GM18508 (cell line): ENCODE results near the gene GALNT17.
"Not testable (repeated sequence)": the region's sequence is repeated elsewhere in the genome, so short reads cannot be mapped to it uniquely, and the experiment has no call there.

Experiments used
- ATAC-seq: cut with Tn5 transposase; IDR thresholded peaks from one replicate; pipeline ENCODE4 v1.9.1; 2021; ENCODE audit warnings: moderate number of reproducible peaks; ENCODE audit not compliant: insufficient read depth, unreplicated experiment

The GALNT17 gene

GRCh38 chr7:71595176-71595575 lies 463.2 kb downstream of the GALNT17 start:
- no peak for ATAC-seq

DNA sequence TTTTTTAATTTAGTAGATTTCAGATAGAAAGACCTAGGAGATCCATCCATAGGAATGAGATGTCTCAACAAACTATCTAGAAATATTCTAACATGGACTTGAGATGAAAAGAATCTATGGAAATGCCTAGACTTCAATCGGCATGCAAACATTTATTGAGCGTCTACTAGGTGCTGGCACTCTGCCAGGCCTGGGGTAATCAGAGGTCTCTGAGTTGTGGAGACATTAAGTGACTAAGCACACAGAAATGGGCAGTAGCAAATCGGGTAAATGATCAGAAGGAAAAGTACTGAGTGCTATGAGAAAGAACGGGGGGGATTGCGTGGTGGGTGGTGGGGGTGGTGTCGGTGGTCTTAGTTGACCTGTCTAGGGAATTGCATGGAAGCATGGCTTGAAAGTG lies 466.6 kb downstream of the GALNT17 start:
- no peak for ATAC-seq

DNA sequence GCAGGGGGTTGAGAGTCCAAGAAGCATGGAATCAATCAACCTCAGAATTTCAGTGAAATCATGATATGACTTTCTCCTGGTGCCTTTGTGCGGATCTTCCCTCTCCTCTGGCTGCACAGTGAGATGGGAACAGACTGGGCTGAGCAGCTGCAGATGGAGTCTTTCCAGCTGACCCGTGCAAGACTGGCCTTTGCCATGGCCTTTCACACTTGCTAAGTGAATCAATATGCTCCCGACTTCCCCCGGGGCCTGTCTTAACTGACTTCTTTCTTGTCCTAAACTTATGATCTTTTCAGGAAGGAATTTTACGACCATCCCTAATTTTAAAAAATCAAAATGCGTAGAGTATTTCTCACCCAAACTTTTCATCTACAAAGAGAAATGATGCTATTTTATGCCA lies 469.9 kb downstream of the GALNT17 start:
- ATAC-seq, result no peak

- ATAC-seq, result no peak
Measured at GRCh38 chr7:71604818-71605414, 473.0 kb downstream of the GALNT17 start.

DNA sequence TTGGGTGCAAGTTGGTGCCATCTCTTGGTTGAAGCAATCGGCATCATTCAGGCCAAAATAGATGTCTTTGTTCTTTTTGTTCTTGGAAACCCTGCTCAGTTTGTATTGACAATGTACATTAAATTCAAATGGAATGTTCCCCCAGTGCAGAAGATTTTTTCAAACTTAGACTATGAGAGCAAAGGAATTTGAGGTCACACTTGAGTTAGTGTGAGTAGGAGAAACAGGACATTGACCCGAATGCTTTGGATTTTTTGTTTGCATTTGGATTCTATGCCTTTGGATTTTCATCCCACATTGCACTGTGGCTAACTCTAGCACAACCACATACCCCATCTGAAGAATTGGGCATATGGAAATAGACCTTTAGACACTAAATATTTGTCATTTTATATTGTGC lies 480.0 kb downstream of the GALNT17 start:
- ATAC-seq, result no peak

DNA sequence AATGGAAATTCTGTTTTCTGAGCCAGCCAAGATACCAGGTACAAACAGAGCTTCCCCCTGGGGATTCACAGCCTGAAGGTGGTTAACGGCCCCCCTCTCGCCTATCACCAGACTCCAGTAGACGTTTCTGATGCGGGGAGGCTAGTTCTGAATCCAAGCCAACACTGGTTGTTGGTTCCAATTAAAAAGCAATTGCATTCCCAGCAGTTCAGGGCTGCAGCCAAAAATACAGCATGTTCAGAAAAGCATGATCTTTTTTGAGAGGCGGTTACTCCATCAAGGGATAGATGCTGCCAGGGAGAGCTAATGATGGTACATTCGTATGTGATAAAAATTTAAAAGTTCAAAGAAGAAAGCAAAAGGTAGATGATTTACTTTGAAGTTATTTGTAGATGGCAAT lies 481.0 kb downstream of the GALNT17 start:
- ATAC-seq, result no peak

DNA sequence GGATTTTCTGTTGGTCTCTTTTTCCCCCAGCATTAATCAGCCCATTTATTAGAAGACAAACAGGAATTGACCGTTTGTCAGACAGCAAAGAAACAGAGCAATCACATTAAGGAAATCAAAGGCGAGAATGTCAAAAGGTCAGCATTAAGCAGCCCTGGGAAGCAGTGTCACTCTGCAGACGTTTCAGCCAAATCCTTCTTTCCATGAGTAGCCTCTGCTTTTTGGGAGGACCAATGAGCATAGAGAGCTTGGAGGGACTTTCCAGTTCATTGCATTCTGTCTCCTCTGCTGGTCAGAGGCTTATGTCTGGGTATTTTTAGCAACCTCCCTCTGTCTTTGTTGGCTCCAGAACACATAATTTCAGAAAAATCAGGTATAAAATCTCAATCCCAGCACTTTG lies 481.4 kb downstream of the GALNT17 start:
- no peak for ATAC-seq

GRCh38 chr7:71615017-71615416 lies 483.1 kb downstream of the GALNT17 start:
- no peak for ATAC-seq

- no peak for ATAC-seq
Measured at GRCh38 chr7:71616217-71616616, 484.3 kb downstream of the GALNT17 start.

DNA sequence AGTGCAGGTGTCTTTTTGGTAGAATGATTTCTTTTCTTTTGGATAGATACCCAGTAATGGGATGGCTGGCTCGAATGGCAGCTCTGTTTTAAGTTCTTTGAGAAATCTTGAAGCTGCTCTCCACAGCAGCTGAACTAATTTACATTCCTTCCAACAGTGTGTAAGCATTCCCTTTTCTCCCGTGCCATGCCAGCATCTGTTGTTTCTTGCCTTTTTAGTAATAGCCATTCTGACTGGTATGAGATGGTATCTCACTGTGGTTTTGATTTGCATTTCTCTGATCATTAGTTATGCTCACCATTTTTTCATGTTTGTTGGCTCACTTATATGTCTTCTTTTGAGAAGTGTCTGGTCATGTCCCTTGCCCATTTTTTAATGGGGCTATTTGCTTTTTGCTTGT lies 486.3 kb downstream of the GALNT17 start:
- ATAC-seq, result no peak

DNA sequence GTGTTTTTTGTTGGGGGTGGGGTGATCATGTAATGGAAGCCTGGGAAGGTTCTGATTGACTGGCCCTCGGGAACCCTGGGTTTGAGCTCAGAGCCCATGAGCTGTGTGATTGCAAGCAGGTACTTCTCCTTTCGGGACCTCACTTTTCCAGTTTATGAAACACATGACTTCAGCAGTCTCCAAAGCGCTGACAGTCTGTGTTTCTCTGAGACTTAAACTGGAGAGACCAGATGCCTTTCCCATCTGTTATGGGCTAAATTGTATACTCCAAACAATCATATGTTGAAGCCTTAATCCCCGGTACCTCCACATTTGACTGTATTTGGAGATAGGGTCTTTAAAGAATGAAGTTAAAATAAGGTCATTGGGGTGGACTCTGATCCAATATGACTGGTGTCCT lies 493.6 kb downstream of the GALNT17 start:
- no peak for ATAC-seq

GRCh38 chr7:71626206-71626605 lies 494.3 kb downstream of the GALNT17 start:
- ATAC-seq, result no peak

- ATAC-seq, result no peak
Measured at GRCh38 chr7:71627651-71628050, 495.7 kb downstream of the GALNT17 start.

DNA sequence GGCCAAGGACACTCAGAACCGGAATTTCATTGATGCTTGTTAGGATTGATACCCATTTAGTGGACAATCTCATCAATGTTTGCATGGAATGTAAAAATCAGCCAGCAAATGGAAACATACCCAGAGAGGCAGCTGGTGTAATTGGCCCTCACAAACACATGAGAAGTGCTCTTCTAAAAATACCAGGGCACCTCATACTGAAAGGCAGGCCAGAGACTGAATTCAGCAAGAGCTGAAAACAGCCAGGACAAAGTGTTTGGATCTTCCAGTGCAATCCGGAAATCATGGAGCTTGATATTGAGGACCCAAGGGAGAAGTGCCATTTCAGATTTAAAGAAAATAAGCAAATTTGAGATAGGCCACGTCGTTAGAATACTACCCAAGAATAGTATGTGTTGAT lies 498.6 kb downstream of the GALNT17 start:
- no peak for ATAC-seq

DNA sequence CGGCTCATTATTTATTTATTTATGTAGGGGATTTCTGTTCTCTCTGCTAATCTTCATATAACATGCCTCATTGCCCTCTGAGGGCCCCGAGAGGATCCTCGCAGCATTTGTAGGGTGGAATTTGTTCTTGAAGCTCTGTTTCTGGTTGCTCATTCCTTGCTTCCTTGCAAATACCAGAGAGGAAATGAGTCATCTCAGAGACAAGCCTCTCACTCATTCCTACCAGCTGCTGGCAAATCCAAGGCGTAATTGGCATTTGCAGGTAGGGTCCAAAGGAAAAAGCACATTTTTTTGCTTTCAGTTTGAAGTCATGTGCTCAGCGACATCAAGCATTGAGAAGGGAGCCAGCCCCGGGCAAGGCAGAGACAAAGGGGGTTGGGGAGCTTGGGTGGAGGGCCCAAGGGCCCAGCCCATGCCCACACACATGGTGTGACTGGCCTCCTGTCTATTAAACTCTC lies 501.6 kb downstream of the GALNT17 start:
- no peak for ATAC-seq

- ATAC-seq, result not testable (repeated sequence)
Measured at GRCh38 chr7:71635849-71636248, 503.9 kb downstream of the GALNT17 start.

DNA sequence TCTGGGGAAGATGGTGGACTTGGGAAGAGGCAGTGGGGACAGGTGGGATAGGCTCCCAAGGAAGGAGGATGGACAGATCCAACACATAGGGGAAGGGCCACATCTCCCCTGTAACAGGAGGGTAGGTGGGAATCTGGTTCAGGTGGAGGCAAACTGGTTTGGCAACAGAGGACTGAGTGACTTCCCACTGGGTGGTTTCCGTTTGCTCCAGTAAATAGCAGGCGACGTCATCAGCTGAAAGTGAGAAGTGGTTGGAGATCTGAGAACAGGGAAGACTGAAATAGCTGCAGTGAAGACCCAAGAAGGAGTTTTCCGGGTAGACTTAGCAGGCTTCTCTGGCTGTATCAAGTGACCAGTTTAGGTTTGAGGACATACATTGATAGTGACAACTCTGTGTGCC lies 504.4 kb downstream of the GALNT17 start:
- no peak for ATAC-seq

- ATAC-seq, result no peak
Measured at GRCh38 chr7:71637578-71637977, 505.6 kb downstream of the GALNT17 start.

- ATAC-seq, result no peak
Measured at GRCh38 chr7:71638108-71638507, 506.2 kb downstream of the GALNT17 start.

- no peak for ATAC-seq
Measured at GRCh38 chr7:71639382-71640085, 507.6 kb downstream of the GALNT17 start.

DNA sequence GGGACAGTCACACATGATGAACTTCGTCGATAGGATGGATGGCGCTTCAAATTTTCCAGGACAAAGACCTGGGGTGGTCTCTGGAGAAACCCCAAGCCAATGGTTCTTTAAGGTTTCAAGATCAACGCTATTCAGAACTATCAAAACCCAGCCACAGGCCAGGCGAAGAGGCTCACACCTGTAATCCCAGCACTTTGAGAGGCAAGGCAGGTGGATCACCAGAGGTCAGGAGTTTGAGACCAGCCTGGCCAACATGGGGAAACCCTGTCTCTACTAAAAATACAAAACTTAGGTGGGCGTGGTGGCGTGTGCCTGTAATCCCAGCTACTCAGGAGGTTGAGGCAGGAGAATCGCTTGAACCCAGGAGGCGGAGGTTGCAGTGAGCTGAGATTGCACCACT lies 511.1 kb downstream of the GALNT17 start:
- not testable (repeated sequence) for ATAC-seq

GRCh38 chr7:71645836-71646235 lies 513.9 kb downstream of the GALNT17 start:
- no peak for ATAC-seq
